HepG2 (cell line): ENCODE measurements around the gene NRSN2. TPM values are rescaled to one million over a fixed set of nuclear protein-coding genes. Genes with fewer than 3 reads are reported as not detected.

Experiments
- ADNP ChIP-seq: sonication (generic); formaldehyde crosslinking; IDR thresholded peaks from 2 replicates; pipeline ENCODE4 v1.4.0; 2020; ENCODE audit warnings: missing genetic modification reagents
- PHF8 ChIP-seq: sonication (generic); formaldehyde crosslinking; IDR thresholded peaks from 2 replicates; pipeline ENCODE4 v1.5.0; 2020; ENCODE audit warnings: missing genetic modification reagents
- POLR2A ChIP-seq, 2 experiments: IDR thresholded peaks; 2 replicates each; pipeline ENCODE4 v1.6.1; 2011; ENCODE audit warnings: low read depth in 2 of 2, low read length in 2 of 2, mild to moderate bottlenecking in 1 of 2, moderate library complexity in 1 of 2; ENCODE audit not compliant: insufficient read depth in 1 of 2
- SOX6 ChIP-seq, 2 experiments: fragments of 450-650 bp in 1 of 2; sonication (generic) in 1 of 2; formaldehyde crosslinking in 1 of 2; IDR thresholded peaks; 2 replicates each; pipeline versions ENCODE4 v1.4.0 to v1.6.1; 2017 to 2020; ENCODE audit warnings: antibody characterized with exemption in 1 of 2, mild to moderate bottlenecking in 1 of 2, missing genetic modification reagents in 1 of 2
- SP2 ChIP-seq: sonication (generic); formaldehyde crosslinking; IDR thresholded peaks from 2 replicates; pipeline ENCODE4 v1.5.1; 2020; ENCODE audit warnings: mild to moderate bottlenecking, missing genetic modification reagents
- SPEN ChIP-seq: sonication (generic); formaldehyde crosslinking; IDR thresholded peaks from 2 replicates; pipeline ENCODE4 v1.5.1; 2020; ENCODE audit warnings: low read depth, mild to moderate bottlenecking, missing genetic modification reagents
- SRY ChIP-seq: sonication (generic); formaldehyde crosslinking; IDR thresholded peaks from 2 replicates; pipeline ENCODE4 v1.8.0; 2022; ENCODE audit warnings: mild to moderate bottlenecking, missing genetic modification reagents
- ZFAT ChIP-seq: sonication (generic); formaldehyde crosslinking; conservative IDR thresholded peaks from 2 replicates; pipeline ENCODE4 v1.8.1; 2023; ENCODE audit warnings: missing genetic modification reagents, inconsistent platforms
- ZNF362 ChIP-seq: sonication (generic); formaldehyde crosslinking; IDR thresholded peaks from 2 replicates; pipeline ENCODE4 v1.4.0; 2020; ENCODE audit warnings: missing genetic modification reagents, mild to moderate bottlenecking, borderline replicate concordance
- ZNF446 ChIP-seq: sonication (generic); formaldehyde crosslinking; IDR thresholded peaks from 2 replicates; pipeline ENCODE4 v1.5.0; 2020; ENCODE audit warnings: mild to moderate bottlenecking, missing genetic modification reagents
- ZNF746 ChIP-seq: sonication (generic); formaldehyde crosslinking; IDR thresholded peaks from 2 replicates; pipeline ENCODE4 v1.8.0; 2022; ENCODE audit warnings: mild to moderate bottlenecking, missing genetic modification reagents
- polyA plus RNA-seq, 8 experiments: library from polyadenylated mRNA; depleted of rRNA in 3 of 8; stranded (reverse) in 7 of 8; unstranded in 1 of 8; fragments of >200 nt; fragmentation: Illumina TruSeq in 4 of 8; extraction: Trizol in 4 of 8; gene quantifications; 2 replicates each; pipeline versions ENCODE4 v1.2.1 to v1.2.3, GENCODE V29; 2011 to 2016; ENCODE audit warnings: low read depth in 4 of 8, missing spikeins in 1 of 8, mixed read lengths in 1 of 8; ENCODE audit not compliant: insufficient read depth in 1 of 8
- total RNA-seq, 5 experiments: library from RNA; depleted of rRNA; stranded (reverse); fragments of >200 nt; fragmentation: Illumina TruSeq; extraction: Trizol; gene quantifications; 2 replicates each; pipeline ENCODE4 v1.2.3, GENCODE V29; 2016; ENCODE audit warnings: low read depth in 1 of 5
- TF ChIP-seq, protein P1 (sequence below): sonication (generic); formaldehyde crosslinking; IDR thresholded peaks from 2 replicates; pipeline ENCODE4 v1.4.0; 2020; ENCODE audit warnings: missing genetic modification reagents, mild to moderate bottlenecking, borderline replicate concordance
- TF ChIP-seq, protein P2 (sequence below): sonication (generic); formaldehyde crosslinking; IDR thresholded peaks from 2 replicates; pipeline ENCODE4 v1.5.1; 2020; ENCODE audit warnings: mild to moderate bottlenecking, missing genetic modification reagents, moderate library complexity

The NRSN2 gene
- total and polyA plus RNA-seq, 2 of the 13 experiments (the other 11 are each of a cell fraction or from before 2014, with no cell fraction given), result 32.3 to 49.4 TPM

GRCh38 chr20:402496-402885 lies 55.6 kb downstream of the NRSN2 start (continued):
- TF ChIP-seq ZFAT (CRISPR knock-in tag), result no peak
- no peak for TF ChIP-seq ZNF446
- TF ChIP-seq POLR2A (IDR thresholded peaks at IDR 0.05; ENCODE audit: insufficient read depth in 1 of 2, low read depth in 2 of 2, low read length in 2 of 2), result no peak; a peak in 1 of 4 replicates
- no peak for TF ChIP-seq SOX6 (IDR thresholded peaks at IDR 0.05)
- no peak for TF ChIP-seq SOX6 (CRISPR knock-in tag; IDR thresholded peaks at IDR 0.05)
- TF ChIP-seq, protein P1, sequence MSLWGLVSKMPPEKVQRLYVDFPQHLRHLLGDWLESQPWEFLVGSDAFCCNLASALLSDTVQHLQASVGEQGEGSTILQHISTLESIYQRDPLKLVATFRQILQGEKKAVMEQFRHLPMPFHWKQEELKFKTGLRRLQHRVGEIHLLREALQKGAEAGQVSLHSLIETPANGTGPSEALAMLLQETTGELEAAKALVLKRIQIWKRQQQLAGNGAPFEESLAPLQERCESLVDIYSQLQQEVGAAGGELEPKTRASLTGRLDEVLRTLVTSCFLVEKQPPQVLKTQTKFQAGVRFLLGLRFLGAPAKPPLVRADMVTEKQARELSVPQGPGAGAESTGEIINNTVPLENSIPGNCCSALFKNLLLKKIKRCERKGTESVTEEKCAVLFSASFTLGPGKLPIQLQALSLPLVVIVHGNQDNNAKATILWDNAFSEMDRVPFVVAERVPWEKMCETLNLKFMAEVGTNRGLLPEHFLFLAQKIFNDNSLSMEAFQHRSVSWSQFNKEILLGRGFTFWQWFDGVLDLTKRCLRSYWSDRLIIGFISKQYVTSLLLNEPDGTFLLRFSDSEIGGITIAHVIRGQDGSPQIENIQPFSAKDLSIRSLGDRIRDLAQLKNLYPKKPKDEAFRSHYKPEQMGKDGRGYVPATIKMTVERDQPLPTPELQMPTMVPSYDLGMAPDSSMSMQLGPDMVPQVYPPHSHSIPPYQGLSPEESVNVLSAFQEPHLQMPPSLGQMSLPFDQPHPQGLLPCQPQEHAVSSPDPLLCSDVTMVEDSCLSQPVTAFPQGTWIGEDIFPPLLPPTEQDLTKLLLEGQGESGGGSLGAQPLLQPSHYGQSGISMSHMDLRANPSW (CRISPR knock-in tag), result no peak
- peak; percentile 13 for TF ChIP-seq PHF8
- TF ChIP-seq SP2 (CRISPR knock-in tag), result no peak
- TF ChIP-seq, protein P2, sequence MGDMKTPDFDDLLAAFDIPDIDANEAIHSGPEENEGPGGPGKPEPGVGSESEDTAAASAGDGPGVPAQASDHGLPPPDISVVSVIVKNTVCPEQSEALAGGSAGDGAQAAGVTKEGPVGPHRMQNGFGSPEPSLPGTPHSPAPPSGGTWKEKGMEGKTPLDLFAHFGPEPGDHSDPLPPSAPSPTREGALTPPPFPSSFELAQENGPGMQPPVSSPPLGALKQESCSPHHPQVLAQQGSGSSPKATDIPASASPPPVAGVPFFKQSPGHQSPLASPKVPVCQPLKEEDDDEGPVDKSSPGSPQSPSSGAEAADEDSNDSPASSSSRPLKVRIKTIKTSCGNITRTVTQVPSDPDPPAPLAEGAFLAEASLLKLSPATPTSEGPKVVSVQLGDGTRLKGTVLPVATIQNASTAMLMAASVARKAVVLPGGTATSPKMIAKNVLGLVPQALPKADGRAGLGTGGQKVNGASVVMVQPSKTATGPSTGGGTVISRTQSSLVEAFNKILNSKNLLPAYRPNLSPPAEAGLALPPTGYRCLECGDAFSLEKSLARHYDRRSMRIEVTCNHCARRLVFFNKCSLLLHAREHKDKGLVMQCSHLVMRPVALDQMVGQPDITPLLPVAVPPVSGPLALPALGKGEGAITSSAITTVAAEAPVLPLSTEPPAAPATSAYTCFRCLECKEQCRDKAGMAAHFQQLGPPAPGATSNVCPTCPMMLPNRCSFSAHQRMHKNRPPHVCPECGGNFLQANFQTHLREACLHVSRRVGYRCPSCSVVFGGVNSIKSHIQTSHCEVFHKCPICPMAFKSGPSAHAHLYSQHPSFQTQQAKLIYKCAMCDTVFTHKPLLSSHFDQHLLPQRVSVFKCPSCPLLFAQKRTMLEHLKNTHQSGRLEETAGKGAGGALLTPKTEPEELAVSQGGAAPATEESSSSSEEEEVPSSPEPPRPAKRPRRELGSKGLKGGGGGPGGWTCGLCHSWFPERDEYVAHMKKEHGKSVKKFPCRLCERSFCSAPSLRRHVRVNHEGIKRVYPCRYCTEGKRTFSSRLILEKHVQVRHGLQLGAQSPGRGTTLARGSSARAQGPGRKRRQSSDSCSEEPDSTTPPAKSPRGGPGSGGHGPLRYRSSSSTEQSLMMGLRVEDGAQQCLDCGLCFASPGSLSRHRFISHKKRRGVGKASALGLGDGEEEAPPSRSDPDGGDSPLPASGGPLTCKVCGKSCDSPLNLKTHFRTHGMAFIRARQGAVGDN, result peak; percentile 54; the same call in 1 of the 2 replicates
- peak; percentile 10; the same call in 1 of the 2 replicates for TF ChIP-seq SPEN (CRISPR knock-in tag)
- 0 out of 2 replicates have a peak, but pooled peaks have one; percentile 49 for TF ChIP-seq SRY
- peak; percentile 87; the same call in 1 of the 2 replicates for TF ChIP-seq ADNP
- peak; percentile 64; the same call in 1 of the 2 replicates for TF ChIP-seq ZNF362 (CRISPR knock-in tag)
- TF ChIP-seq ZNF746 (CRISPR knock-in tag), result 0 out of 2 replicates have a peak, but pooled peaks have one; percentile 10
